HepG2 (cell line): ENCODE results near the gene PSPH. TPM values are rescaled to one million over a fixed set of nuclear protein-coding genes. Genes with fewer than 3 reads are reported as not detected.

Source experiments
- ARID4A ChIP-seq: sonication (generic); formaldehyde crosslinking; IDR thresholded peaks from 2 replicates; pipeline ENCODE4 v1.5.0; 2020; ENCODE audit warnings: mild to moderate bottlenecking, missing genetic modification reagents, borderline replicate concordance
- ASH2L ChIP-seq: fragments of 300-600, 200-600 bp; sonication (generic); IDR thresholded peaks from 2 replicates; pipeline ENCODE4 v1.7.0; 2017; ENCODE audit warnings: low read depth, mild to moderate bottlenecking, moderate library complexity, mixed read lengths, low read length; ENCODE audit not compliant: insufficient read length
- CBX5 ChIP-seq: sonication (generic); formaldehyde crosslinking; IDR thresholded peaks from 2 replicates; pipeline ENCODE4 v1.4.0; 2020; ENCODE audit warnings: missing genetic modification reagents, borderline replicate concordance
- DMAP1 ChIP-seq: IDR thresholded peaks from 2 replicates; pipeline ENCODE4 v1.6.1; 2016
- EEA1 ChIP-seq: sonication (generic); formaldehyde crosslinking; IDR thresholded peaks from 2 replicates; pipeline ENCODE4 v1.5.1; 2020; ENCODE audit warnings: mild to moderate bottlenecking, missing genetic modification reagents, borderline replicate concordance
- FOSL1 ChIP-seq: sonication (generic); formaldehyde crosslinking; IDR thresholded peaks from 2 replicates; pipeline ENCODE4 v1.9.0; 2021; ENCODE audit warnings: missing genetic modification reagents, borderline replicate concordance
- HMG20B ChIP-seq: conservative IDR thresholded peaks from 2 replicates; pipeline ENCODE4 v1.6.1; 2016; ENCODE audit warnings: missing genetic modification reagents, missing compliant biosample characterization
- KLF11 ChIP-seq: IDR thresholded peaks from 2 replicates; pipeline ENCODE4 v1.6.1; 2016; ENCODE audit warnings: missing compliant biosample characterization
- REPIN1 ChIP-seq: sonication (generic); formaldehyde crosslinking; IDR thresholded peaks from 2 replicates; pipeline ENCODE4 v1.8.0; 2022; ENCODE audit warnings: missing genetic modification reagents, low read depth, mild to moderate bottlenecking, borderline replicate concordance
- SNAPC5 ChIP-seq: sonication (generic); formaldehyde crosslinking; IDR thresholded peaks from 2 replicates; pipeline ENCODE4 v1.8.1; 2023; ENCODE audit warnings: mild to moderate bottlenecking, missing genetic modification reagents, borderline replicate concordance
- ZBTB40 ChIP-seq, 2 experiments: fragments of 450-650 bp in 1 of 2; sonication (generic) in 1 of 2; formaldehyde crosslinking in 1 of 2; IDR thresholded peaks; 2 replicates each; pipeline versions ENCODE4 v1.6.1 to v1.8.0; 2016 to 2022; ENCODE audit warnings: antibody characterized with exemption in 1 of 2, mild to moderate bottlenecking in 1 of 2, missing genetic modification reagents in 1 of 2
- ZC3H13 ChIP-seq: sonication (generic); formaldehyde crosslinking; IDR thresholded peaks from 2 replicates; pipeline ENCODE4 v1.8.1; 2023; ENCODE audit warnings: mild to moderate bottlenecking, missing genetic modification reagents, moderate library complexity
- ZNF7 ChIP-seq: IDR thresholded peaks from 2 replicates; pipeline ENCODE4 v1.6.1; 2016; ENCODE audit warnings: missing biosample characterization, missing genetic modification reagents
- ZNF737 ChIP-seq: sonication (generic); formaldehyde crosslinking; IDR thresholded peaks from 2 replicates; pipeline ENCODE4 v1.5.0; 2020; ENCODE audit warnings: missing genetic modification reagents, mild to moderate bottlenecking, borderline replicate concordance
- polyA plus RNA-seq, 8 experiments: library from polyadenylated mRNA; depleted of rRNA in 3 of 8; stranded (reverse) in 7 of 8; unstranded in 1 of 8; fragments of >200 nt; fragmentation: Illumina TruSeq in 4 of 8; extraction: Trizol in 4 of 8; gene quantifications; 2 replicates each; pipeline versions ENCODE4 v1.2.1 to v1.2.3, GENCODE V29; 2011 to 2016; ENCODE audit warnings: low read depth in 4 of 8, missing spikeins in 1 of 8, mixed read lengths in 1 of 8; ENCODE audit not compliant: insufficient read depth in 1 of 8
- total RNA-seq, 5 experiments: library from RNA; depleted of rRNA; stranded (reverse); fragments of >200 nt; fragmentation: Illumina TruSeq; extraction: Trizol; gene quantifications; 2 replicates each; pipeline ENCODE4 v1.2.3, GENCODE V29; 2016; ENCODE audit warnings: low read depth in 1 of 5

PSPH gene
- total and polyA plus RNA-seq, 2 of the 13 experiments (the other 11 are each of a cell fraction or from before 2014, with no cell fraction given), result 85.5 to 124 TPM

- TF ChIP-seq ZBTB40 (IDR thresholded peaks at IDR 0.05), result no peak
- TF ChIP-seq ZBTB40 (CRISPR knock-in tag; IDR thresholded peaks at IDR 0.05), result peak; percentile 58; the same call in 1 of the 2 replicates
- TF ChIP-seq HMG20B (CRISPR knock-in tag), result 0 out of 2 replicates have a peak, but pooled peaks have one; percentile 12
- TF ChIP-seq ARID4A (CRISPR knock-in tag), result peak; percentile 94
- no peak; the same call in none of the 2 replicates for TF ChIP-seq ZC3H13 (CRISPR knock-in tag)
- no peak for TF ChIP-seq ZNF737 (CRISPR knock-in tag)
- peak; percentile 93 for TF ChIP-seq DMAP1 (CRISPR knock-in tag)
- TF ChIP-seq SNAPC5, result no peak
- peak; percentile 89 for TF ChIP-seq REPIN1 (CRISPR knock-in tag)
- TF ChIP-seq ASH2L, result peak; percentile 90
- no peak for TF ChIP-seq FOSL1 (CRISPR knock-in tag)
- 0 out of 2 replicates have a peak, but pooled peaks have one; percentile 38 for TF ChIP-seq EEA1 (CRISPR knock-in tag)
- TF ChIP-seq CBX5, result no peak; the same call in 1 of the 2 replicates
- TF ChIP-seq KLF11 (CRISPR knock-in tag), result 0 out of 2 replicates have a peak, but pooled peaks have one; percentile 22
- TF ChIP-seq ZNF7 (CRISPR knock-in tag), result no peak
These were observed at the start of gene PSPH, which contains the start of gene CCT6A (continued) for GRCh38 chr7:56051339-56052191.
